HT-29 (cell line): ENCODE results near the gene PRUNE2. TPM values are rescaled to one million over a fixed set of nuclear protein-coding genes. Genes with fewer than 3 reads are reported as not detected.
"Not testable (repeated sequence)": the region's sequence is repeated elsewhere in the genome, so short reads cannot be mapped to it uniquely, and the experiment has no call there.

ENCODE experiments used
- DNase-seq: peaks from one replicate; pipeline ENCODE4 v3.0.0-alpha.2; 2015; ENCODE audit warnings: low spot score
- total RNA-seq: library from RNA; depleted of rRNA; stranded (reverse); fragments of >200 nt; shearing (Covaris generic); gene quantifications from 2 replicates; pipeline ENCODE4 v1.2.3, GENCODE V29; 2014

PRUNE2 gene
- total RNA-seq, 1 experiment from 2014 or later: not detected

DNA sequence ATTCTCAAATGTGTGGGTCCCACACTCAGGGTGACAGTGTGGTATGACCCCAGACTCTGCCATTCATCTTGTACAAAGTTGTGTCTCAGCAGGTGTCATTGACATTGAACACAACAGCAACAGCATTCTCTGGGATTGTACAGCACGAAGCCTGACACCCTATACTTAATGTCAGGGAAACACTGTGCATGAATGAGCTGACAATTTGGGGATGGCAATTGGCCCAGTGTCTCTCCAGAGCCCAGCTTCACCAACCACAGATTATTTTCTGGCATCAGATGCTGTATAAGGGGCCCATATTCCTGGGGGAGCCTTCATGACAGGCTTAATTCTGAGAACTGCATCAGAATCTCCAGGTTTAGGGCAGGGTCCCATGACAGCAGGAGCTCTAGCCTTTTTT lies 303.7 kb downstream of the PRUNE2 start:
- no peak for DNase-seq

DNA sequence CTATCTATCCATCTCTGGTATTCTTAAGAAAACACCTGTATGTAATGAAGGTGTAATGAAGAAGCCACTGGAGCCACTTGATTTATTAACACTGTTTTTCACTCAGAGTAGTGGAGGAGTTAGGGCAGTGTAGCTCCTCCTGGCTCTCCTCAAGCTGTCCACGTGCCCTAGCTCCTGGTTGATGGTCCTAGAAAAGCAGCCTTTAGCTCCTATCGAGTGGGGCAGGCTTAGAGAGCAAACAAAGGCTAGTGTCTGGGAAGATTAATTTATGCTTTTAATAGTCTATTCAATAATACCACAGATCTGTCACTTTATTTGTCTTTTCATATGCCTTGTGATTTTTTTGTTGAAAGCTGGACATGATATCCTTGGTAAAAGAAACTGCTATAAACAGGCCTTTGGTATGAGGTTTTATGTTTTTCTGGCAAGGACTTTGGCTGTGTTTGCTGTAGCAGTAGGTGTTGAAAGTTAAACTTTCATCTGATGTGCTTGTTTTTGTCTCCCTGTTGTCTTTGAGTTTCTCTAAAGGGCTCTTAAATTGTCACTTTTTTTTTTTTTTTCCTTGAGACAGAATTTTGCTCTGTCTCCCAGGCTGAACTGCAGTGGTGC lies 305.8 kb downstream of the PRUNE2 start:
- DNase-seq: no peak

DNA sequence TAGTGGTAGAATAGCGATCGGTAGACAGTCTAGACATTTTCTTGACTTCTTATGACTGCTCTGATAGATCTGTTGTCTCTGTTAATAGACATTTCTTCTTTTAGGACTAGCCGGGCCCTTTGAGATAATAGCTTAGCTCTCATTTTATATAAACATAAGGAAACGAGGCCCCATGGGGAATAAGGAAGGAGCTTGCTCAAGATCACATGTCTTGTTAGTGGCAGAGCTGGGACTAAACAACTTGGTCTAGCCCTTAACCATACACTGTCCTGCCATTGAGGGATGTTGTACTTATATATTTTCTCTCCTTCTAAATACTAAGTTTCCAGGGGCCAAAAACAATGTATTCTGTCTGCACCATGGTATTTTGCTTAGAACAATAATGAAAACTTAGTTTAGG lies 306.9 kb downstream of the PRUNE2 start:
- no peak for DNase-seq

DNA sequence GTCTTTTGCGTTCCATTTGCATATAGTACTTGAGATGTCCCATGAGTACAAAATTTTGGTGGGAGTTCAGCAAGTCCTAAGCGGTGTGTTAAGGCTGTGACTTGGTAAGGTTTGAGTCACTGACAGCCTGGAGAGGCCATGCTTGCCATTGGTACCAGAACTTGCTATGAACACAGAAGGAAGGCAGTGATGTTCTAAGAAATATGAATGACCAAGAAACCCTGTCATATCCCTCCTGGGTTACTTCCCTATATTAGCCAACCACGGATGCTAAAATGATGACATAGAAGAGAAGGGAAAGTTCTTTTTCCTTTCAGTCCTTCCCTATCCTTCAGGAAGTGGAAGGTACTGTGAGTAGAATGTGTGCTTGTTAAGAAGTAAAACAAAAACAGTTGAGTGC lies 310.3 kb downstream of the PRUNE2 start:
- DNase-seq: no peak

DNA sequence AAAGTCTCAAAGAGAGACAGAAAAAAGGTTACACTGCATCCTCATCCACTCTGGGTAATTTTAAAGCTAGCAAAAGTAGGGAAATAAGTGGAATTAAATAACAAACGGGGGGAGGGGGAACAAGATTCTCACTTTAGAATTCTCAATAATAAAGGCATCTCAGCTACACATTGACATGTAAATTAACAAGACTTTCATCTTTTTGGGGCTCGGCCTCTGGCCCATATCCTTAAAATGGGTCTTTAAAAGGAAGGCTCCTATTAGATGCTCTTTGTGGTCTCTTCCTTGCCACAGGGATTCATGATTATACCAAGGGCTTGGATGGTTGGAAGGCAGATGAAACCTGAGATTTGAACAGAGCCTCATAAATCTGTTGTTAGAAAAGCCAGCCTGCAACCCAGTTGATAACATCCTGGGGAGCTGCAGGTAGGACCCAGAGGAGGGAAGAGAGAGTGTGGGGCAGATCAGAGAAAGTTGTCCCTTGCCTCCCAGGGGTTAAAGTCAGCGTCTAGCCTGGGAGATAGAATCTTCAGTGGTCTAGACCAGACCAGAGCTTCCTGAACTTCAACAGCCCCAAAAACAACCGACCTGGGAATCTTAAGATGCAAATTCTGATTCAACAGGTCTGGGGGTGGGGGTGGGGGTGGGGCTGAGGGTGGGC lies 311.0 kb downstream of the PRUNE2 start:
- DNase-seq: no peak

DNA sequence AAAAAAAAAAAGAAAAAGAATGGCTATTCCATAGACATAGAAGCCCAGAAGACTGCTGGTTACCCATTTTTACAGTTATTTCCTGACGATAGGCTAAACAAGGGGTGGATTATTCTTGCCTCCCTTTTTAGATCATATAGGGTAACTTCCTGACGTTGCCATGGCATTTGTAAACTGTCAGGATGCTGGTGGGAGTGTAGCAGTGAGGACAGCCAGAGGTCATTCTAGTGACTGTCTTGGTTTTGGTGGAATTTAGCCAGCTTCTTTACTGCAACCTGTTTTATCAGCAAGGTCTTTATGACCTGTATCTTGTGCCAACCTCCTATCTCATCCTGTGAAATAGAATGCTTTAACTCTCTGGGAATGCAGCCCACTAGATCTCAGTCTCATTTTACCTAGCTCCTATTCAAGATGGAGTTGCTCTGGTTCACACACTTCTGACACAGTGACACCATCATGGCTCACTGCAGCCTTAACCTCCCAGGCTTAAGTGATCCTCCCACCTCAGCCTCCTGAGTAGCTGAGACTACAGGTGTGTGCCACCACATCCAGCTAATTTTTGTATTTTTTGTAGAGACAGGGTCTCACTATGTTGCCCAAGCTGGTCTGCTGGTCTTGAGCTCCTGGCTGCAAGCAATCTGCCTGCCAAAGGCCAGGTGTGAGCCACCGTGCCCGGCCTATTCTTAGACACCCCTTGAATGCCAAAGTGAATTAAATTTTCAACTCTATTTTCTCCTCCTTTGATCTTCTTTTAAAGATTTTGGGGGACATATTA lies 311.8 kb downstream of the PRUNE2 start:
- DNase-seq: not testable (repeated sequence)

DNA sequence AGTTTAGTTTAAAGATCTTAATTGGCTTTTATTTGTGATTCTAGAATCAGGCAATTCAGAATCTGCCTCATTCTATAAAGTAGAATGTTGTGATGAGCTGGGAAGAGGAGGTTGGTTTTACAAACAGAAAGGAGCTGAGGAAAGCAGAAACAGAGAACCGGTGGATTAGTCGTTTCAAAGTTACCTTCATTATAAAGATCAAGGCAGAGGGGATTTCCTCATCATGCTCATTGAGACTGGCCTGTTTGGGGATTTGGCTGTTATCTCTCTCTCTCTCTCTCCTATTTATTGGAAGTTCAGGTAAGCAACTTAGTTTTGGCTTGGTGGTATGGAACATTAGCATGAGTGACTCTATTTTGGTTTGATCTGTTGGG lies 313.0 kb downstream of the PRUNE2 start:
- no peak for DNase-seq

DNA sequence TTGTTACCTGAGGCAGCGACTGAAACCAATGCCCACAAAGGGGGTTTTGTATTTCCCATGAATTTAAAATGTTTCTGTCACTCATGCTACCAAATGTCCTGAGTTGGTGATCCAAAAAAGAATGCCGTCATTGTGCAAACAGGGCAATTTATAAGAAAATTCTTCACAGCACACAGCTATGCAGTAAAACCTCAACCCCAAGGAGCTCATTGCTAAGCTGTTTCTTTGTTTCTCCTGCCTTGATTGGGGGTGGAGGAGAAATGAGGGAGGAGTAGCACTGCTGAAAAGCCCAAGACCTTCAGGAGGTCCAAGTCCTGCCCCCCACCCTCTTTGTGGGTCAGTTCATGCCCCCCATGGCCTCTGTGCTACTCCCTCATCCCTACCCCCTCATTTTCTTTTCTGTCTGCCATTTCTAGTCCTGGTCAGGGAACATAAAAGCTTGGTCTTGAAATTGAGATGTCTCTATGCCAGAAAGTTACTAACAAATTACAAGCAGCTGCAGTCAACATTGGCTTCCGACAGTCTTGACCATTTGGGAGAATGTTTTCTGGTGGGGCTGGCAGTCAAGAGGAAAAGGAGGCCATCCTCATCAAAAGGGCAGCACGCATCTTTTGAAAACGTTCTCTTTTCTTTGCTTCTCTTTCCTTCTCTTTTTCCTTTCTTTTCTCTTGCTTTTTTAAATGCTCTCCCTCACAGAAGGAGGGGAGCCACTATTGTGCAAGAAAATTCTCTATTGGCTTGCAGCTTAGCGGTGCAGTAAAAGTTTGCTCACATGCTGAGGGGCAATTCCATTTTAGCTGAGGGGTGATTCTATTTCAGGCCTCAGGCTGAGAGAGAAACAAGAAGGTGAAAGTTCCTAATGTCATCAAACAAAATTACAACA lies 313.6 kb downstream of the PRUNE2 start:
- no peak for DNase-seq

DNA sequence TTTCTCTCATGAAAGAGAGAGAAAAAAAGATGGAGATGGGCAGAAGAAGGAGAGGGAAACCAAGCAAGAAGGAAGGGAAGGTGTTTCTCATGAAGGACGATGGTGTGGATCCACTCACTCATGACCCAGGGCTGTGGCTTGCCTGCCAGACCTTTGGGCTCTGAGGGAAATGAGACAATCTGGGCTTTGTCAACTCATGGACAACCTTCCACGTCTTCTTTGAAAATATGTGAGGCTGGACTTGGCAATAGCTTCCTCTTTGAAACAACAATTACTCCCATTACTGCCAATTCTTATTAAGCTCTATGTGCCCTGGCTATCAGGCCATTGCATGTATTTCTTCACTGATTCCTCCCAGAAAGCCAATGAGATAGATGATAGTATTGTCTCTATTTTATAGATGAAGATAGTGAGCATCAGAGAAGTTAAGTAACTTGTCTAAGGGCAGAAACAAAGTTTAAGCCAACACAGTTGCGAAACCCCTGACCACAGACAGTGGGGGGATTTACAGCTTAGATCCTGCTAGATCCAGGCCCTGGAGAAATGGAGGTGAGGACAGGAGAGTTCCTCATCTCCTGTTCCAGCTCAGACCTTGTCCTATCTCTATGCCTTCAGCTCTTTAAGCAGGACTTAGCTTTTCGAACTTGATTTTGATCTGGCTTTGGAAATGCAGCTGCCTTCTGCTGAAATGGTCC lies 314.5 kb downstream of the PRUNE2 start:
- DNase-seq: no peak

DNA sequence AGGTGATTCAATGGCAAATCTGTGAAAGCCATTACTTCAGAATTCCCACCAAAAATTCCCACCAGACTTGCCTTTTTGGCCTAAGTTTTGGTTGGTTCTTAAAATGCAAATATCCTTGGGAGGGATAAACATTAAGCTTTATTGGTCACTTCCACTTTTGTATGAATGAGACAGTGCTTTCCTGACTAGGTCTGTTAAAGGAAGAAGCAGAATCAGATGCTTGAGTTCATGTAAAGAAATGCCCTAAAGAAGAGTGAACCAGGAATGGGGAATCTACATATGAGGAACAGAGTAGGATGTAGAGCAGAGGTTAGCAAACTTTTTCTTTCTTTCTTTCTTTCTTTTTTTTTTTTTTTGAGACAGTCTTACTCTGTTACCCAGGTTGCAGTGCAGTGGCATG lies 317.6 kb downstream of the PRUNE2 start:
- no peak for DNase-seq

DNA sequence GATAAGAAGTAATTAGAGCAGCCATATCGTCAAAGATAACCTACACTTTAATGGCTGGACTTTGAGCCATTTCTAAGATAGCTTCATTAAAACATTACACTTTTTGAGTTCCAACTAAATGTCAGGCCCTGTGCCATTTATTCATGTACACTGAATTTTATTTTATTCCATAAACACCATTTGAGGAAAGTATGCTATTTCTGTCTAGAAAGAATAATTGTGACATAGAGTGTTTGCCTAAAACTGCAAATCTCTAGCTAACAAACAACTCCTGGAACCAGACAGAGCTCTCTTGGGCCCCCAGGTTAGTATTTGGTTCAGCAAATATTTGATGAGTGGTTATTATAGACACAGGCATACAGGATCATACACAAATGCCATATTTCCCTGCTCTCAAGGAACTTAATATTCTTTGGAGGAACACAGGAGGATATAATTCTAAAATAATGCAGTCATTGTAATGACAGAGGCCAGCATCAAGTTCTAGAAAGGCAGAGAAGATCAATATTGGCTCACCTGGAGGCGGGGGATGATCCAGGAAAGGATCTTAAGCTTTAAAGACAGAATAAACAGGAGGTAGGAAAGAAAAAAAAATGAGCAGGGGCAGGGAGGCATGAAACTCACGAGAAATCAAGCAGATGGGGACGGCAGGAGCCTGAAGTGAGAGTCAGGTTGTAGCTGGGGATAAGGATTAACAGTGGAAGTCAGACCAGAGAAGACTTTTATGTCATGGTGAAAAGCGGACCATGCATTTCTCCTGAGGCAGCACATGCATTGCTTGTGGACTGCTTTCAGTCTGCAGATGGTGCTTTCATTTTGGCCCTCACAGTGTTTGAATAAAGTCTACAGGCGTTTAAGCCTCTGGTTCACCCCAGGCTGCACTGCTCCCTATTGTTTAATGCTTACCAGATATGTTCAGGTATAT lies 319.3 kb downstream of the PRUNE2 start:
- no peak for DNase-seq

DNA sequence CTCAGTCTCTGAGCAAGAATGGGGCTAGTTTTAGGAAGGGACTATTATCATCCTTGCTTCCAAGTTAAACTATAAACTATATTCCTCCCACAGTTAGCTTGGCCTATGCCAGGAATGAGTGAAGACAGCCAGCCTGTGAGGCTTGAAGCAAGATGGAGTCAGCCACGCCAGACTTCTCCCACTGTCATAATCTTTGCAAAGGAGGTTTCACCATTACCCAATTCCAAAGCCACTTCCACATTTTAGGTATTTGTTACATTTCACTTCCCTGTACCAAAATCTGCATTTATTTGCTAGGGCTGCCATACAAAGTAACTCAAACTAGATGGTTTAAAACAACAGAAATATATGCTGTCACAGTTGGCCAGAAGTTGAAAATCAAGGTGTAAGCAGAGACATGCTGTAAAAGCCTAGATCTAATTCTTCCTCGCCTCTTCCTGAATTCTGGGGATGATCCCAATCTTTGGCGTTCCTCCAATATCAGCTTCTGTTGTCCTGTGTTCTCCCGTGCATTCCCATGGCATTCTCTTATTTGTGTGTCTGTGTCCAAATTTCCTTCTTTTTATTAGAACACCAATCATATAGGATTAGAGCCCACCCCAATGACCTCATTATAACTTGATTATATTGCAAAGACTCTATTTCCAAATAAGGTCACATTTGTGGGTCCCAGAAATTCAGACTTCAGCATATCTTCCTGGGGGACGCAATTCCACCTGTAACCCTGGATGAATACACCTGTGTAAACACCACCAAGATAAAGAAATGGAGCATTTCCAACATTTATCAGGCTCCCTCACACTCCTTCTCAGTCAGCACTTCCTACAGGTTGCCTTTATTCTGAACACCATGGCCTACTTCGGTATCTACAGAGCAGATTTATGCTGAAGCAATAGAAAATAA lies 320.2 kb downstream of the PRUNE2 start:
- no peak for DNase-seq

DNA sequence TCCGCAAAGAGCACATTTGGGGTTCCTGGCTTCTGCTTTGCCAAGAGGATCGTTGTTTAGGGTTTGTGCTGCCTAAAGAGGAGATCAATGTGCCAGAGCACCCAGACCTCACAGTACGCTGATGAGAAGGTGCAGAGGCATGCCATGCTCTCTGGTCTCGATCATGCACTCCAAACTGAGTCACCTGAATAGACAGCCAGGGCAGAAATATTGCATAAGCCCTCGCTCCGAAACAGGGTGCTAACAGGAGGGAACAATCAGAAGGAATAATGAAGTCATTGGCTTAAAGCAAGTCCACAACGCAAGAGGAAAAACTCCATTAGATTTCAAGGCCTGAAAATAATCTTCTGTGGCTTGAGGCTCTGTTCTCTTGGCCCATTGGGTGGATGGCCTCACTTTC lies 322.7 kb downstream of the PRUNE2 start:
- DNase-seq: no peak

DNA sequence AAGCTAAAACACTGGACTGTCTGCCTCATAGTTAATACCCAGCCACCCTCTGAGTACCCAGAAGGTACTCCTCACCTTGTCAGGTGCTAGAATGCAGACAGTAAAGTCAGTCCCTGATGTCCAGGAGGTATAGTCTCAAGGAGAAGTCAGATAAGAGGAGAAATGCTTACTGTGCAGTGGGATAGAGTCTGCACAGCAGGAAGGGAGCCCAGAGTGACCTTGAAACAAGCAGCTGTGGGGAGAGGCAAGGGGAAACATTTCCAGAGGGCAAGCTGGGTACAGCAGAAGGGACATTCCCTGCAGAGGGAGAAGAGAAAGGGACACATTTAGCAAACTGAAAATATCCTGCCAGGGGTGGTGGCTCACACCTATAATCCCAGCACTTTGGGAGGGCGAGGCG lies 324.2 kb downstream of the PRUNE2 start:
- no peak for DNase-seq

DNA sequence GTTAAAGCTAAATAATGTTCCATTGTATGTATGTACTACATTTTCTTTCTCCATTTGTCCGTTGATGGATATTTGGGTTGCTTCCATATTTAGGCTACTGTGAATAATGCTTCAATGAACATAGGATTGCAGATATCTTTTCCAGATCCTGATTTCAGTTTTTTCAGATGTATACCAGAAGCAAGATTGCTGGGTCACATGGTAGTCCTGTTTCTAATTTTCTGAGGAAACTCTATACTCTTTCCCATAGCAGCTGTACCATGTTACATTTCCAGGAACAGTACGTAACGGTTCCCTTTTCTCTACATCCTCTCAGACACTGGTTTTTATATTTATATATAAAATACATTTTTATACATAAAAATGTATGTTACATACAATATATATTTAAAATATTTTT lies 325.1 kb downstream of the PRUNE2 start:
- DNase-seq: no peak

DNA sequence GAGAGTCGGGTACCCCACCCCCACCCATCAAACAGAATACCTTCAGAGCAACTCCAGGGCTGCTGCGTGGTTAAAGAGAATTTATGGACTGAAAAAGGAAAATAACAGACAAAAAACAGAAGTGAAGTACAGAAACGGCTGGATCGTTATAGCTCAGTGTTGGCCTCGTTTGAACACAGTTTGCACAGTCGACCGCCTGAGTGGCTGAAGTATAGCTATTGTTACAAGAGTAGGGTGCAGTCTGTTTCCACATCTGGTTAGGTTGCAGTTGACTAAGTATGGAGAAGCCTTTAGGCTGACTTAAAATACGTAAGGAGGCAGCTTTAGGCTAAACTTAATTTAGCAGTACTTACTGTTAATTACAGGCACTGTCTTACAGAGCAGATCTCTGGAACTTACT lies 325.7 kb downstream of the PRUNE2 start:
- no peak for DNase-seq

DNA sequence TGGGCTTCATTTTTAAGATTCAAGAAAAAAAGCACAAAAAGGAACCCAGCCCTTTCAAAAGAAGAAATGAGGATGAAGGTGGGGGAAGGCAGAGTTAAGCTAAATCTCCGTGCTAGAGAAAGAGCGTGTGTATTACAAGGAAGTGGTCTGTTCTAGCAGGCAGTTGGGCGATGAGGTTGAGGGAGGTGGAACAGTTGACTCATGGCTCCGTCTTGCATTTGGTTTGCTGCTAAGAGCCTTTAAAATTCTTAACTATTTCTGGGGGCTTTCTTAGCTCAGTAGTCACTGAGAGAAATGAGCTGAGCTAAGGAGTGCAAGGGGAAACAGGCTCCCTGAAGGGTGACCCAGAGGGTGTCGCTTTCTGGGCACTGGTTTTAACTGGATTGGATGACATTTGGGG lies 329.6 kb downstream of the PRUNE2 start:
- DNase-seq: no peak

DNA sequence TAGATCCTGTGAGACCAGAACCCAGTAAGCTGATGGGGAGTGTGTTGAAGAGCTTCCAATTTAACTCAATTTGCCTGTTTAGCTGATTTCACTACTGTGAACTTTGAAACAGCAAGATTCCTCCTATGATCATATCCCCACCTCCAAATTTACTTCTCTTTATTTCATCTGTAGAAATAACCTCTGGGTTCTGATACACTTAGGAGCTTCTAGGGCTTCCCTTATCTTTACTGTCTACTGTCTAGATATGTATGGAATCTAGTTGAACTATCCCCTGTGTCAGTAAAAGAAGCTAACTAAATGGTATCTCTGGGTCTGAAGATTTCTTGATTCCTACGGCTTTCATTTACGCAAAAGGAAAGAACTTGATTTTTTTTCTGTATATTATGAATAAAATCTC lies 330.2 kb downstream of the PRUNE2 start:
- DNase-seq: no peak
